Left renal pelvis (tissue), 4 donors: ENCODE measurements around the gene PRDM5. TPM values are rescaled to one million over a fixed set of nuclear protein-coding genes. Genes with fewer than 3 reads are reported as not detected.
A peak's percentile ranks its signal among the peaks of the same experiment; 100 is the strongest.

ENCODE experiments used
- DNase-seq, 4 donors: peaks; one replicate each; pipeline ENCODE4 v3.0.0-alpha.2; 2013; ENCODE audit warnings: low read depth in 4 of 4, low spot score in 3 of 4
- polyA plus RNA-seq, 4 donors: library from polyadenylated mRNA; unstranded; fragments of 120-200 nt; gene quantifications; one replicate each; pipeline ENCODE4 v1.2.1, GENCODE V29; 2013; ENCODE audit not compliant: insufficient read length in 4 of 4

Gene PRDM5
- polyA plus RNA-seq, result 10 to 100 TPM; 14.5 to 38.4 (median 18.4) TPM

- peak in 2 of 4 donors; percentile 48 to 55 for DNase-seq
These were observed at the start of gene PRDM5 for GRCh38 chr4:120922381-120923206. Gene PRDM5, minus strand, starts transcription at chr4:120922726. Its CDS starts 118 bp downstream, at chr4:120922608.

DNA sequence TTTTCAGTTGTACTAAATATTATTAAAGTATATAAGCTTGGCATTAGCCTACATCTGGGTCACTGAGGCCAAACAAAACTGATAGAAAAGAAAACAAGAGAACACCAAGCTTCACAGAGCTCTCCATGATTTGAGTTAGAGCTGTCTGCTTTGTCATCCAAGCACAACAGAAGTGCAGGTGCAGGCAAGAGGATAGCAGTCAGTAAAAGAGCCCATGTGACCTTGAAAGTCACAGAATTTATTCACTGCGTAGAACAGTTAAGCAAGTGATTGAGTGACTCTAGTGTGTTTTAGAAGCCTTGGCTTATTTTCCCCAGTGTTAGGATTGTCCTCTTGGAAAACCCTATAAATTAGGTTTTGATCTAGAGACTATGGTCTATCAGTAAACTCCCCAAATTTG lies 49.4 kb upstream of the PRDM5 start:
- DNase-seq, result no peak

DNA sequence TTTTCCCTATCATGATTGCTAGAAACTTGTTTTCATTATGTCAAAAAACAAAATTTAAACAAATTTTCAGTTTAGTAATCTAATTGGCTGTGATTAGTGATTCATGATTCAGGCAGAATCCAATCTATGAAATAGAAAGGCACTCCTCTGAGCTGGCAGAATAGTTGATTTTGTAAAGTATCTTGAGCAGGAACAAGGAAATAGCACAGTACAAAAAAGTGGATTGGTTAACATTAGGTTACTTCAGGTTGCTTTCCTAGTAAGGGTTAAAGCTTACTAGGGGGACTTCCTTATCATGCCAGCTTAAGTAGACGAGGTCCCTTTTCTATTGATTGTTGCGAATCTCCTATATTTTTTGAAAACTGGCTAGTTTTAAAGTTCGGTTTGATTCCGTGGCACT lies 43.4 kb upstream of the PRDM5 start:
- no peak for DNase-seq

GRCh38 chr4:120964596-120964995 lies 42.1 kb upstream of the PRDM5 start:
- DNase-seq, result no peak

DNA sequence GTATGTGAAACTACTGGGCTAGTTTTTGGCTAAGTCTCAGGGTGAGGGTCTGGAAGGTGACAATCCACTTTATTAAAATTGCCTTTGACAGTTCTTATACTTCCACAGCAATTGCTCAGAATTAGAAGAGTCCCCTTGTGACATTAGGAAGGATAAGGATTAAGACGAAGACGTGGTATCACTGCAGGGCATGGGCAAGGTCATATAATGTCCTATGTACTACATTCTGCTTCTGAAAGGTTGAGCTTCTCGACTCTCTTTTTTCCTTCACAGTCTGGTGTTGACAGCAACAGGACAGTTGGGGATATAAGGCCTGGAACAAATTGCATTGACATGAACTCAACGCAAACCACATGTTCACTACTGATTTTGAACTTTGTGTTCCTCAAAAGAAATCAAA lies 40.9 kb upstream of the PRDM5 start:
- DNase-seq, result no peak

- DNase-seq, result no peak
These were observed 38.2 kb upstream of the PRDM5 start for GRCh38 chr4:120960656-120961267.

DNA sequence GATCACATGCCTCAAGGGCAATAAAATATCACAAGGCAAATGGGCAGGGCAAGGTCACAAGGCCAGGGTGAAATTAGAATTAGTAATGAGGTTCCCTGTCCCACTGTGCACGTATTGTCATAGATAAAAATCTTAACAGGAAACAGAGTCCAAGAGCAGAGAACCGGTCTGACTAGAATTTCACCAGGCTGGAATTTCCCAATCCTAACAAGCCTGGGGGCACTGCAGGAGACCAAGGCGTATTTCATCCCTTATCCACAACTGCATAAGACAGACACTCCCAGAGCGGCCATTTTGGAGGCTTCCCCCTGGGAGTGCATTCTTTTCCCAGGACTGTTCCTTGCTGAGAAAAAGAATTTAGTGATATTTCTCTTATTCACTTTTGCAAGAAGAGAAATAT lies 25.9 kb upstream of the PRDM5 start:
- no peak for DNase-seq

DNA sequence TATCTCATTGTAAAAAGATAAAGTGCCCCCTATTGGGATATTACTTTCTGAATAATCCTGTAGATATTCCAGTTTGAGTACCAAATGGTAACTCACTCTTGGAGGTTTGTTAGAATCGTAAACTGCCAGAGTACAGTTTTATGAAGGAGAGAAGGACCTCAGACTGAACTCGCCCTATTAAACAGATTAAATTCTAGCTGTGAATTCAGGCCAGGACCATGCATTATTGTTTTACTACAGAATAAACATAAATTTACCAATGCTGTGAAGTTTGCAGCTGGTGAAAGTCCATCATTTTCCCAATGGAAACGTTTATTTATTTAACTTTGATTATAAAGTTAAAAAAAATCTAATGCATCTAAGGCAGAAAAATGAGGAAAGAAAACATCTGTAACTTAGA lies 20.2 kb upstream of the PRDM5 start:
- DNase-seq, result peak in 1 of 4 donors; percentile 26

DNA sequence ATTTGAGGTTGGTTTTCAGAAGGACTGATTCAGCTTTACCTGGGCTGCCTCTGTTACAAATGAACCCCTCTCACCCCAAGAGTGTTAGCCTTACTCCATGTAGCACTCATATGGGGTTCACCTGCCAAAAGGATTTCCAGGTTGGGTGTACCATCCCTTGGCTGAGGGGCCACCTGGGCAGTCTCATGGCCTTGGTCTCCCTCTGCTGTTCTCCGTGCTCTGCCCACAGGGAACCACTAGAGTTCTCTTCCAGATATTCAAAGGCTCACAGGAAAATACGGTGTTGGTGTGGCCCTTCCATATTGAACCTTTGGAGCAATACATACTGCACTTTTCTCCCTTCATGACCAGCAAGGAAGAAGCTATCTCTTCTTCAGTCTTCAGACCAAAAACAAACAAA lies 18.0 kb upstream of the PRDM5 start:
- DNase-seq, result no peak

- no peak for DNase-seq
These were observed 17.2 kb upstream of the PRDM5 start for GRCh38 chr4:120939693-120940092.

DNA sequence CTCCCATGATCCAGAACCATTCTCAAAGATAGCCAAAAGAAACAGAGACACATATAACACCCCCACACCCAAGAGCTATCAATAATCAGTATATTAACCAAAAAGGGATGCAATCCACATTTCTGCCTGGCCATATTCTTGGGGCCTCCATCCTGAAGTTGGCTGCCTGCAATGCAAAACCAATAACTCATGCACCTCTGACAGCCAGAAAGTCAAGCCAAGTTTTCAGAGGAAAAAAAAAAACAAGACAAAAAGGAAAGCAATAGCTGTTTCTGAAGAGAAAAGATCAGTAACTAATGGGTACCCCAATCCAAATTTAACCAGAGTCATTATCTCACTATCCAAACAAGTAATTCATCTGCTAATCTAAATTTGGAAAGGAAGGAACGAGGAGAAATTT lies 7.3 kb upstream of the PRDM5 start:
- no peak for DNase-seq

DNA sequence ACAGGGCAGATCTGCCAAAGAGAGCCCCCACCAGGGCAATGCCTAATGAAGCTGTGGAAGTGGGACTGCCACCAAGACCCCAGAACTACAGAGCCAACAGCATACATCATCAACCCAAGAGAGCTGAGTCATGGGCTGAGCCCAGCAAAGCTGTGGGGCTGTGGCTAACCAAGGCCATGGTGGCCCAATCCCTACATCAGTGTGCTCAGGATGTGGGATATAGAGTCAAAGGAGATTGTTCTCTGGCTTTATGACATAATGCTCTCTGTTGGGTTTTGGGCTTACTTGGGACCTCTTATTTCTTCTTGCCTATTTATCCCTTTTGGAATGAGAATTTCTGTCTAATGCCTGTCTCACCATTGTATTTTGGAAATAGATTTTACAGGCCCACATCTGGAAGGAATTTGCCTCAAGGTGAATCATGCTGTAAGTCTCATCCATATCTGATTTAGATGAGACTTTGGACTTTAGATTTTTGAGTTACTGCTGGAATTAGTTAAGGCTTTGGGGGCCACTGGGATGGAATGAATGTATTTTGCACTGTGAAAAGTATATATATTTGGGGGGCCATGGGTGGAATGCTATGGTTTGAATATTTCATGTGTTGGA lies 5.4 kb upstream of the PRDM5 start:
- DNase-seq, result no peak

DNA sequence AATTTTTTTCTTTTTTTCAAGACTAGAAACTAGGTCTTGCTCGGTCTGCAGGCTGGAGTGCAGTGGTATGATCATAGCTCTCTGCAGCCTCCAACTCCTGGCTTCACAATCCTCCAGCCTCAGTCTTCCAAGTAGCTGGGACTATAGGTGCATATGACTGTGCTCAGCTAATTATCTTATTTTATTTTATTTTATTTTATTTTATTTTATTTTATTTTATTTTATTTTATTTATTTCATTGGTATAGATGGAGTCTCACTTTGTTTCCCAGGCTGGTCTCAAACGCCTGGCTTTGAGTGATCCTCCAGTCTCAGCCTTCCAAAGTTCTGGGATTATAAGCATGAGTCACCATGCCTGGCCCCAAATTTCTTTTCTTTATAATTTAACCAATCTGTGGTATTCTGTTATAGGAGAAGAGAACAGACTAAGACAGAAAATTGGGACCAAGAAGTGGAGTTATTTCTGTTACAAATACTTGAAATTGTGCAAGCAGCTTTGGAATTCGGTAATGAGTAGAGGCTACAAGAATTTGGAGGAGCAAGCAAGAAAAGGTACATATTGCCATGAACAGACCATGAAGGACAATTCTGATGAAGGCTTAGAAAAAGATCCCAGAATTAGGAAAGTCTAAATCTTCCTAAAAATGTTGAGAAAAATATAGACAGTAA lies 4.0 kb upstream of the PRDM5 start:
- no peak for DNase-seq

DNA sequence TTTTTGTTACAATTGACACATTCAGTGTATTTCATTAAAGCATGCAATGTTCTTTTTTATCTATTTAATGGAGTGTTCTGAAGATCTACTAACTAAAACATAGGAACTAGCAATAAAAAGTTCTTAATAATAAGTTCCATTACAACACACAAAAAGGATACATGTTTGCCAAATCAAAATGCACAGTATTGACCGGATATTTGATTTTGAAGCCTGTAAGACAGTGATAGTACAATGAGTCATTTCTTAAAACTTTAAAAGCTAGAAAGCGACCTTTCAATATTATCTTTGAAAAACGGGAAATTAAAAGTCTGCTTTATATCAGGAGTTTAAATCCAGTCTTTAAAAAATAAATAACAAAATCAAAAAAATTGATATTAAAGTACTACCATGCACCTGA lies 2.4 kb upstream of the PRDM5 start:
- DNase-seq, result no peak

- DNase-seq, result no peak
These were observed 639 bp upstream of the PRDM5 start for GRCh38 chr4:120923207-120923522.

GRCh38 chr4:120921456-120922380 lies 808 bp downstream of the PRDM5 start:
- DNase-seq, result peak in 2 of 4 donors; percentile 37 to 53

DNA sequence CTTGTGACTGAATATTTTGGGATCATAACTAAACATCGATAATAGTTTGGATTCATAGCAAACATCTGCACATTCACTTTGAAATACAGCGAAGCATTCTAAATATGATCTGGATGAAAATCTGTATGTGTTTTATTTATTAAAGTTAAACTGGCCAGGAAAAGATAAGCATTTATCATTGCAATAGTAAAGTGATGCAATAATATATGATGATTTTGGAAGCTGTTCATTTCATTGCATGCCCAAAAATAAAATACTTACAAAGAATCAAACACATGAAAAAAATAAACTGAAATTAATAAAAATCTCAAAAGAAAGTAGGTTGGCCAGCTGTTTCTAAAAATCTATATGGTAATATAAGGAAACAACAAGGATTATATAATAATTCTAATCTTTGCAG lies 1.9 kb downstream of the PRDM5 start:
- no peak for DNase-seq

DNA sequence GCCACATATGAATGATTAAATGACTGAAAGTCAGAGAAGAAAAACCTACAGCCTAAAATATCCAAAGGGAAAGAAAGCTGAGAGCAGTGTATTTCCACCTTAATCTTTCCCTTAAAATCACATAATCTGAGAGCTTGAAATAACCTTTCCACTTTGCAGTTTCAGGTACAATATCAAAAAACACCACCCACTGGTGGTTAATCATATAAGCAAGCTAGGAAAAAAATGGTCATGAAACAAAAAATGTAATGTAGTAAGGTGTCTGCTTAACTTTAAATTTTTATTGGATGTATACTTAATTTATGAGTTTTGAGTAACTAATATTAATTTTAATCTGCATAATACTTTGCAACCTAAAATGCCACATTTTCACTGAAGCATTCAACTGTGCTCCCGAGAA lies 3.2 kb downstream of the PRDM5 start:
- DNase-seq, result no peak

GRCh38 chr4:120918788-120919187 lies 3.7 kb downstream of the PRDM5 start:
- no peak for DNase-seq

GRCh38 chr4:120918092-120918491 lies 4.4 kb downstream of the PRDM5 start:
- no peak for DNase-seq
